ENCODE results near the gene GORASP1.

The GORASP1 gene

GRCh38 chr3:39150803-39151631 lies 43.6 kb upstream of the GORASP1 start:
- Histone ChIP-seq H3K4ac (ENCODE audit: low read depth, low read length) (peak overlapping the region; percentile 61), H3K9me3 (ENCODE audit: insufficient read depth, low read depth, low read length) (no peaks in the 10 kb centered on the region)

GRCh38 chr3:39150148-39150802 lies 42.8 kb upstream of the GORASP1 start:
- DNase-seq: no peak
- no peak overlapping the region for H3K23ac ChIP-seq (ENCODE audit: low read length)
- H3K4me2 ChIP-seq (ENCODE audit: low read length): peak overlapping the region; percentile 85
- peak overlapping the region; percentile 62 for H3K4me3 ChIP-seq (ENCODE audit: low read depth, low read length)
- peak overlapping the region; percentile 89 for H3K14ac ChIP-seq (ENCODE audit: low read length)
- peak overlapping the region; percentile 87 for H2BK12ac ChIP-seq (ENCODE audit: low read length)
- no peak overlapping the region for H4K12ac ChIP-seq (ENCODE audit: low read depth, low read length)
- H3K18ac ChIP-seq (ENCODE audit: low read length): peak overlapping the region; percentile 62
- H3K4me1 ChIP-seq (ENCODE audit: control insufficient read depth in 1 of 2, insufficient read depth in 2 of 2, low read length in 2 of 2): peaks cover 49 to 54% of the 10 kb centered on the region in 2 experiments
- peaks cover 78% of the 10 kb centered on the region for H3K79me1 ChIP-seq (ENCODE audit: low read length)
- WGBS (ENCODE audit: extremely low coverage, insufficient coverage, insufficient read length): no CpG with 5 or more reads among the region's 5 CpGs
- peaks cover 7 to 8% of the 10 kb centered on the region in 2 experiments for H3K36me3 ChIP-seq (ENCODE audit: control insufficient read depth in 1 of 2, insufficient read depth in 2 of 2, low read length in 2 of 2)
- no peaks in the 10 kb centered on the region for H3K9me3 ChIP-seq (ENCODE audit: insufficient read depth, low read depth, low read length)
- H3K4ac ChIP-seq (ENCODE audit: low read depth, low read length): peak overlapping the region; percentile 91
- peak overlapping the region; percentile 46 for H2AFZ ChIP-seq (ENCODE audit: insufficient read depth, low read length, poor library complexity)
- H2BK120ac ChIP-seq (ENCODE audit: insufficient read depth, low read length, poor library complexity): peak overlapping the region; percentile 88
- H3K79me2 ChIP-seq (ENCODE audit: control insufficient read depth, insufficient read depth, low read length, poor library complexity): peaks cover 55% of the 10 kb centered on the region
- H3K27ac ChIP-seq (ENCODE audit: low read depth, low read length): peak overlapping the region; percentile 98
- peak overlapping the region; percentile 56 for H4K8ac ChIP-seq (ENCODE audit: low read depth, low read length)
- H2BK5ac ChIP-seq (ENCODE audit: low read depth, low read length, poor library complexity): peak overlapping the region; percentile 89
- H4K91ac ChIP-seq (ENCODE audit: low read depth, low read length): peak overlapping the region; percentile 82
- peak overlapping the region; percentile 30 for H3K9ac ChIP-seq (ENCODE audit: low read length)
- peak overlapping the region; percentile 70 for H2AK5ac ChIP-seq (ENCODE audit: low read length)
- no peaks in the 10 kb centered on the region for H3K27me3 ChIP-seq (ENCODE audit: insufficient read depth, low read length)

More at GRCh38 chr3:39150803-39151631, 43.6 kb upstream of the GORASP1 start:
- Histone ChIP-seq H3K27me3 (ENCODE audit: insufficient read depth, low read length) (no peaks in the 10 kb centered on the region), H2AK5ac (ENCODE audit: low read length) (peak overlapping the region; percentile 80), H3K27ac (ENCODE audit: low read depth, low read length) (peak overlapping the region; percentile 98), H4K12ac (ENCODE audit: low read depth, low read length) (no peak overlapping the region), H4K91ac (ENCODE audit: low read depth, low read length) (peak overlapping the region; percentile 82), H3K4me3 (ENCODE audit: low read depth, low read length) (peak overlapping the region; percentile 86), H3K14ac (ENCODE audit: low read length) (peak overlapping the region; percentile 89), H2BK120ac (ENCODE audit: insufficient read depth, low read length, poor library complexity) (peak overlapping the region; percentile 91), H2BK12ac (ENCODE audit: low read length) (peak overlapping the region; percentile 92), H3K36me3 (ENCODE audit: control insufficient read depth in 1 of 2, insufficient read depth in 2 of 2, low read length in 2 of 2) (peaks cover 5 to 6% of the 10 kb centered on the region in 2 experiments), H3K4me1 (ENCODE audit: control insufficient read depth in 1 of 2, insufficient read depth in 2 of 2, low read length in 2 of 2) (peaks cover 50 to 52% of the 10 kb centered on the region in 2 experiments), H3K23ac (ENCODE audit: low read length) (no peak overlapping the region), H2BK5ac (ENCODE audit: low read depth, low read length, poor library complexity) (peak overlapping the region; percentile 97), H3K18ac (ENCODE audit: low read length) (peak overlapping the region; percentile 90), H3K79me1 (ENCODE audit: low read length) (peaks cover 77% of the 10 kb centered on the region), H2AFZ (ENCODE audit: insufficient read depth, low read length, poor library complexity) (peak overlapping the region; percentile 46), H3K9ac (ENCODE audit: low read length) (peak overlapping the region; percentile 71), H4K8ac (ENCODE audit: low read depth, low read length) (peak overlapping the region; percentile 85), H3K4me2 (ENCODE audit: low read length) (peak overlapping the region; percentile 85), H3K79me2 (ENCODE audit: control insufficient read depth, insufficient read depth, low read length, poor library complexity) (peaks cover 53% of the 10 kb centered on the region)
- whole genome bisulfite sequencing (ENCODE audit: extremely low coverage, insufficient coverage, insufficient read length): no CpG with 5 or more reads among the region's 9 CpGs
- DNase-seq: peak; percentile 86 to 88

GRCh38 chr3:39149498-39150147 lies 42.2 kb upstream of the GORASP1 start:
- Histone ChIP-seq H3K23ac (ENCODE audit: low read length) (no peak overlapping the region), H2BK5ac (ENCODE audit: low read depth, low read length, poor library complexity) (peak overlapping the region; percentile 89), H3K4me3 (ENCODE audit: low read depth, low read length) (no peak overlapping the region), H3K36me3 (ENCODE audit: control insufficient read depth in 1 of 2, insufficient read depth in 2 of 2, low read length in 2 of 2) (peaks cover 13 to 15% of the 10 kb centered on the region in 2 experiments), H3K9me3 (ENCODE audit: insufficient read depth, low read depth, low read length) (no peaks in the 10 kb centered on the region), H3K79me1 (ENCODE audit: low read length) (peaks cover 78% of the 10 kb centered on the region), H2BK12ac (ENCODE audit: low read length) (peak overlapping the region; percentile 21), H3K4me1 (ENCODE audit: control insufficient read depth in 1 of 2, insufficient read depth in 2 of 2, low read length in 2 of 2) (peaks cover 44 to 54% of the 10 kb centered on the region in 2 experiments), H3K4ac (ENCODE audit: low read depth, low read length) (peak overlapping the region; percentile 91), H3K4me2 (ENCODE audit: low read length) (peak overlapping the region; percentile 85), H2BK120ac (ENCODE audit: insufficient read depth, low read length, poor library complexity) (peak overlapping the region; percentile 88), H3K79me2 (ENCODE audit: control insufficient read depth, insufficient read depth, low read length, poor library complexity) (peaks cover 55% of the 10 kb centered on the region), H3K18ac (ENCODE audit: low read length) (peak overlapping the region; percentile 78), H2AFZ (ENCODE audit: insufficient read depth, low read length, poor library complexity) (no peak overlapping the region), H3K9ac (ENCODE audit: low read length) (peak overlapping the region; percentile 7), H3K14ac (ENCODE audit: low read length) (peak overlapping the region; percentile 21), H3K27ac (ENCODE audit: low read depth, low read length) (peak overlapping the region; percentile 98), H3K27me3 (ENCODE audit: insufficient read depth, low read length) (no peaks in the 10 kb centered on the region), H2AK5ac (ENCODE audit: low read length) (peak overlapping the region; percentile 10), H4K8ac (ENCODE audit: low read depth, low read length) (no peak overlapping the region), H4K12ac (ENCODE audit: low read depth, low read length) (no peak overlapping the region), H4K91ac (ENCODE audit: low read depth, low read length) (peak overlapping the region; percentile 50)
- DNase-seq: no peak
- no CpG with 5 or more reads among the region's 3 CpGs for WGBS (ENCODE audit: extremely low coverage, insufficient coverage, insufficient read length)

- no peak overlapping the region for H2BK120ac ChIP-seq (ENCODE audit: insufficient read depth, low read length, poor library complexity)
- WGBS (ENCODE audit: extremely low coverage, insufficient coverage, insufficient read length): no CpG with 5 or more reads among the region's 4 CpGs
- no peak overlapping the region for H4K91ac ChIP-seq (ENCODE audit: low read depth, low read length)
- peak overlapping the region; percentile 32 for H3K4ac ChIP-seq (ENCODE audit: low read depth, low read length)
- H3K9me3 ChIP-seq (ENCODE audit: insufficient read depth, low read depth, low read length): no peaks in the 10 kb centered on the region
- no peak overlapping the region for H2BK12ac ChIP-seq (ENCODE audit: low read length)
- H3K27ac ChIP-seq (ENCODE audit: low read depth, low read length): peak overlapping the region; percentile 98
- peaks cover 18 to 20% of the 10 kb centered on the region in 2 experiments for H3K36me3 ChIP-seq (ENCODE audit: control insufficient read depth in 1 of 2, insufficient read depth in 2 of 2, low read length in 2 of 2)
- peaks cover 42 to 55% of the 10 kb centered on the region in 2 experiments for H3K4me1 ChIP-seq (ENCODE audit: control insufficient read depth in 1 of 2, insufficient read depth in 2 of 2, low read length in 2 of 2)
- no peak overlapping the region for H3K18ac ChIP-seq (ENCODE audit: low read length)
- H3K27me3 ChIP-seq (ENCODE audit: insufficient read depth, low read length): no peaks in the 10 kb centered on the region
- no peak overlapping the region for H3K23ac ChIP-seq (ENCODE audit: low read length)
- H2AFZ ChIP-seq (ENCODE audit: insufficient read depth, low read length, poor library complexity): no peak overlapping the region
- DNase-seq: no peak
- H2AK5ac ChIP-seq (ENCODE audit: low read length): no peak overlapping the region
- no peak overlapping the region for H4K12ac ChIP-seq (ENCODE audit: low read depth, low read length)
- H4K8ac ChIP-seq (ENCODE audit: low read depth, low read length): no peak overlapping the region
- H2BK5ac ChIP-seq (ENCODE audit: low read depth, low read length, poor library complexity): no peak overlapping the region
- no peak overlapping the region for H3K4me3 ChIP-seq (ENCODE audit: low read depth, low read length)
- peaks cover 53% of the 10 kb centered on the region for H3K79me2 ChIP-seq (ENCODE audit: control insufficient read depth, insufficient read depth, low read length, poor library complexity)
- no peak overlapping the region for H3K9ac ChIP-seq (ENCODE audit: low read length)
- H3K79me1 ChIP-seq (ENCODE audit: low read length): peaks cover 73% of the 10 kb centered on the region
- no peak overlapping the region for H3K14ac ChIP-seq (ENCODE audit: low read length)
- peak overlapping the region; percentile 44 for H3K4me2 ChIP-seq (ENCODE audit: low read length)
These were observed 41.6 kb upstream of the GORASP1 start for GRCh38 chr3:39149059-39149455.
